SK-N-SH treated with all-trans-retinoic acid at 6 μM for 48 hours (cell line): ENCODE measurements around the gene HTD2.

ENCODE experiments used
- CSRNP3 ChIP-seq: fragments of 250-450 bp; sonication (Bioruptor Pico); IDR thresholded peaks from 2 replicates; pipeline ENCODE4 v1.5.1; 2021; ENCODE audit warnings: mild to moderate bottlenecking, moderate library complexity
- PATZ1 ChIP-seq: fragments of 250-450 bp; sonication (Bioruptor Pico); IDR thresholded peaks from 2 replicates; pipeline ENCODE4 v1.8.0; 2020; ENCODE audit warnings: mild to moderate bottlenecking, moderate library complexity, borderline replicate concordance
- ZFP3 ChIP-seq: fragments of 250-450 bp; sonication (Bioruptor Pico); IDR thresholded peaks from 2 replicates; pipeline ENCODE4 v1.5.0; 2020; ENCODE audit warnings: mild to moderate bottlenecking, moderate library complexity
- ZFP30 ChIP-seq: fragments of 450-650 bp; formaldehyde crosslinking; IDR thresholded peaks from 2 replicates; pipeline ENCODE4 v1.5.0; 2022; ENCODE audit warnings: mild to moderate bottlenecking, moderate library complexity

GRCh38 chr3:58270485-58270884 is 35.8 kb upstream of the HTD2 start:
- TF ChIP-seq PATZ1 (CRISPR knock-in tag) (no peak), CSRNP3 (CRISPR knock-in tag) (no peak), ZFP3 (CRISPR knock-in tag) (no peak), ZFP30 (CRISPR knock-in tag) (no peak)
